ENCODE data around the gene HSPB6.
A peak's percentile ranks its signal among the peaks of the same experiment; 100 is the strongest.

Gene HSPB6

GRCh38 chr19:35777086-35777841 is 20.4 kb upstream of the HSPB6 start:
- Histone ChIP-seq H3K4me3 (ENCODE audit: low read length) (no peak overlapping the region), H3K9me2 (replicated peaks; ENCODE audit: control insufficient read depth, low read length) (no peaks in the 10 kb centered on the region), H3K4me2 (ENCODE audit: low read length) (no peak overlapping the region; the same call in 1 of the 2 replicates), H3K4me1 (ENCODE audit: control insufficient read depth, low read length) (peaks cover 15% of the 10 kb centered on the region), H3K9me3 (ENCODE audit: control insufficient read depth, insufficient read depth, low read length) (no peaks in the 10 kb centered on the region), H3K79me2 (ENCODE audit: control insufficient read depth, low read length) (peaks cover 5% of the 10 kb centered on the region; the same call in 1 of the 2 replicates), H3F3A (ENCODE audit: control insufficient read depth, insufficient read depth) (no peaks in the 10 kb centered on the region; the same call in 1 of the 2 replicates), H3K27me3 (ENCODE audit: control insufficient read depth, low read length) (no peaks in the 10 kb centered on the region), H4K20me1 (ENCODE audit: control insufficient read depth, insufficient read depth, low read depth, low read length) (no peaks in the 10 kb centered on the region), H3K36me3 (ENCODE audit: control insufficient read depth, low read length) (no peaks in the 10 kb centered on the region), H3K27ac (ENCODE audit: low read depth, low read length) (no peak overlapping the region)
- TF ChIP-seq CTCF (IDR thresholded peaks at IDR 0.05; ENCODE audit: low read depth, low read length, poor library complexity, severe bottlenecking) (no peak), EZH2phosphoT487 (IDR thresholded peaks at IDR 0.05; ENCODE audit: borderline replicate concordance, low read length) (no peak)

- TF ChIP-seq EZH2phosphoT487 (IDR thresholded peaks at IDR 0.05; ENCODE audit: borderline replicate concordance, low read length) (no peak), CTCF (IDR thresholded peaks at IDR 0.05; ENCODE audit: low read depth, low read length, poor library complexity, severe bottlenecking) (no peak)
- Histone ChIP-seq H3K79me2 (ENCODE audit: control insufficient read depth, low read length) (peaks cover 5% of the 10 kb centered on the region; the same call in 1 of the 2 replicates), H3K4me2 (ENCODE audit: low read length) (peak overlapping the region; percentile 52), H3K9me2 (replicated peaks; ENCODE audit: control insufficient read depth, low read length) (no peaks in the 10 kb centered on the region), H4K20me1 (ENCODE audit: control insufficient read depth, insufficient read depth, low read depth, low read length) (no peaks in the 10 kb centered on the region), H3K4me3 (ENCODE audit: low read length) (peak overlapping the region; percentile 72), H3F3A (ENCODE audit: control insufficient read depth, insufficient read depth) (no peaks in the 10 kb centered on the region; the same call in 1 of the 2 replicates), H3K9me3 (ENCODE audit: control insufficient read depth, insufficient read depth, low read length) (no peaks in the 10 kb centered on the region), H3K27ac (ENCODE audit: low read depth, low read length) (no peak overlapping the region), H3K36me3 (ENCODE audit: control insufficient read depth, low read length) (no peaks in the 10 kb centered on the region), H3K4me1 (ENCODE audit: control insufficient read depth, low read length) (peaks cover 15% of the 10 kb centered on the region), H3K27me3 (ENCODE audit: control insufficient read depth, low read length) (no peaks in the 10 kb centered on the region)
Observed at GRCh38 chr19:35776102-35776788, 19.4 kb upstream of the HSPB6 start.

- no peaks in the 10 kb centered on the region for H3K9me3 ChIP-seq (ENCODE audit: control insufficient read depth, insufficient read depth, low read length)
- peak within 1 kb of the TSS; percentile 62 for H3K4me2 ChIP-seq (ENCODE audit: low read length)
- H3K4me1 ChIP-seq (ENCODE audit: control insufficient read depth, low read length) = peaks cover 15% of the 10 kb centered on the region
- H3K79me2 ChIP-seq (ENCODE audit: control insufficient read depth, low read length) = peaks cover 5% of the 10 kb centered on the region; the same call in 1 of the 2 replicates
- H3K4me3 ChIP-seq (ENCODE audit: low read length) = peak within 1 kb of the TSS; percentile 72
- no peaks in the 10 kb centered on the region for H3K27me3 ChIP-seq (ENCODE audit: control insufficient read depth, low read length)
- no peaks in the 10 kb centered on the region for H4K20me1 ChIP-seq (ENCODE audit: control insufficient read depth, insufficient read depth, low read depth, low read length)
- H3F3A ChIP-seq (ENCODE audit: control insufficient read depth, insufficient read depth) = peaks cover 2% of the 10 kb centered on the region; the same call in 1 of the 2 replicates
- no peak within 1 kb of the TSS for H3K27ac ChIP-seq (ENCODE audit: low read depth, low read length)
- TF ChIP-seq CTCF (IDR thresholded peaks at IDR 0.05; ENCODE audit: low read depth, low read length, poor library complexity, severe bottlenecking) = no peak
- TF ChIP-seq EZH2phosphoT487 (IDR thresholded peaks at IDR 0.05; ENCODE audit: borderline replicate concordance, low read length) = no peak
- no peaks in the 10 kb centered on the region for H3K9me2 ChIP-seq (replicated peaks; ENCODE audit: control insufficient read depth, low read length)
- no peaks in the 10 kb centered on the region for H3K36me3 ChIP-seq (ENCODE audit: control insufficient read depth, low read length)
Observed at GRCh38 chr19:35775298-35776101, 18.7 kb upstream of the HSPB6 start, which contains the start of gene ARHGAP33. Gene ARHGAP33 (plus strand): TSS chr19:35775564. CDS start chr19:35775659, 95 bp downstream.

Data from DOHH2 (cell line).